ENCODE data around the gene DUSP14. TPM values are rescaled to one million over a fixed set of nuclear protein-coding genes. Genes with fewer than 3 reads are reported as not detected.

DUSP14 gene
- polyA plus RNA-seq, 3 donors, result 0.24 to 1.6 (median 1.1) TPM

- Histone ChIP-seq H3K27ac (ENCODE audit: low read depth in 1 of 2, low read length in 2 of 2) (no peak overlapping the region), H3K36me3 (replicated peaks in 1 of 2; ENCODE audit: control insufficient read depth in 1 of 2, insufficient read depth in 2 of 2, low read length in 2 of 2) (peaks cover 68 to 91% of the 10 kb centered on the region in 2 donors), H3K4me1 (ENCODE audit: control insufficient read depth in 1 of 2, insufficient read depth in 2 of 2, low read length in 2 of 2) (no peaks in the 10 kb centered on the region), H3K4me2 (replicated peaks; ENCODE audit: extremely low read depth, low read length, poor library complexity, severe bottlenecking) (no peak overlapping the region), H3K9me3 (replicated peaks in 1 of 2; ENCODE audit: control insufficient read depth in 1 of 2, insufficient read depth in 1 of 2, low read length in 2 of 2) (no peaks in the 10 kb centered on the region), H3K9ac (ENCODE audit: insufficient read depth, low read length, poor library complexity, severe bottlenecking) (no peak overlapping the region), H3K4me3 (replicated peaks in 1 of 3; ENCODE audit: low read depth in 2 of 3, low read length in 3 of 3) (no peak overlapping the region), H3K79me2 (ENCODE audit: insufficient read depth, low read length) (no peaks in the 10 kb centered on the region), H2AFZ (ENCODE audit: insufficient read depth, low read depth, low read length, poor library complexity, severe bottlenecking) (no peak overlapping the region), H4K20me1 (ENCODE audit: insufficient read depth, low read length) (peaks cover 4% of the 10 kb centered on the region), H3K27me3 (ENCODE audit: control insufficient read depth in 2 of 2, insufficient read depth in 2 of 2, low read length in 2 of 2) (no peaks in the 10 kb centered on the region)
- no peak for TF ChIP-seq CTCF (IDR thresholded peaks at IDR 0.05)
- H3K4me1 Mint-ChIP-seq, result no peaks in the 10 kb centered on the region
- H3K36me3 Mint-ChIP-seq, result peaks cover 65 to 87% of the 10 kb centered on the region in 2 donors
- H3K27me3 Mint-ChIP-seq (ENCODE audit: low read depth in 3 of 3), result no peaks in the 10 kb centered on the region
- no peak overlapping the region for H3K4me3 Mint-ChIP-seq
- no peak overlapping the region for H3K27ac Mint-ChIP-seq
- intact Hi-C loops (cut with micrococcal nuclease), result no loop called here
- no peak for DNase-seq
- WGBS (ENCODE audit: insufficient coverage), result no CpG with 5 or more reads among the region's 4 CpGs
- peaks cover 0 to 2% (median 0%) of the 10 kb centered on the region in 7 donors for H3K9me3 Mint-ChIP-seq
Measured at GRCh38 chr17:37530420-37530819, 40.7 kb downstream of the DUSP14 start.

- TF ChIP-seq CTCF (IDR thresholded peaks at IDR 0.05), result no peak
Measured at GRCh38 chr17:37532756-37533155, 43.1 kb downstream of the DUSP14 start.

More at GRCh38 chr17:37532756-37533155, 43.1 kb downstream of the DUSP14 start:
- DNase-seq, result no peak
- Histone ChIP-seq H3K9me3 (replicated peaks in 1 of 2; ENCODE audit: control insufficient read depth in 1 of 2, insufficient read depth in 1 of 2, low read length in 2 of 2) (no peaks in the 10 kb centered on the region), H4K20me1 (ENCODE audit: insufficient read depth, low read length) (peaks cover 4% of the 10 kb centered on the region), H3K4me2 (replicated peaks; ENCODE audit: extremely low read depth, low read length, poor library complexity, severe bottlenecking) (no peak overlapping the region), H3K79me2 (ENCODE audit: insufficient read depth, low read length) (no peaks in the 10 kb centered on the region), H3K27me3 (ENCODE audit: control insufficient read depth in 2 of 2, insufficient read depth in 2 of 2, low read length in 2 of 2) (no peaks in the 10 kb centered on the region), H3K4me3 (replicated peaks in 1 of 3; ENCODE audit: low read depth in 2 of 3, low read length in 3 of 3) (no peak overlapping the region), H3K4me1 (ENCODE audit: control insufficient read depth in 1 of 2, insufficient read depth in 2 of 2, low read length in 2 of 2) (no peaks in the 10 kb centered on the region), H3K27ac (ENCODE audit: low read depth in 1 of 2, low read length in 2 of 2) (no peak overlapping the region), H3K36me3 (replicated peaks in 1 of 2; ENCODE audit: control insufficient read depth in 1 of 2, insufficient read depth in 2 of 2, low read length in 2 of 2) (peaks cover 82 to 91% of the 10 kb centered on the region in 2 donors), H2AFZ (ENCODE audit: insufficient read depth, low read depth, low read length, poor library complexity, severe bottlenecking) (no peak overlapping the region), H3K9ac (ENCODE audit: insufficient read depth, low read length, poor library complexity, severe bottlenecking) (no peak overlapping the region)
- intact Hi-C loops (cut with micrococcal nuclease), result no loop called here
- Mint-ChIP-seq H3K27ac (no peak overlapping the region), H3K9me3 (no peaks in the 10 kb centered on the region), H3K4me3 (no peak overlapping the region), H3K4me1 (no peaks in the 10 kb centered on the region), H3K27me3 (ENCODE audit: low read depth in 3 of 3) (peaks cover 0 to 2% (median 0%) of the 10 kb centered on the region in 3 donors), H3K36me3 (peaks cover 78 to 89% of the 10 kb centered on the region in 2 donors)
- 88% methylated on average over 1 of the region's 3 CpGs for WGBS (ENCODE audit: insufficient coverage)
